ENCODE measurements around the gene PPP3CA.

Gene PPP3CA

GRCh38 chr4:101329592-101329991 is 17.7 kb downstream of the PPP3CA start:
- Histone ChIP-seq H3K27me3 (ENCODE audit: control insufficient read depth, insufficient read depth, low read length) (no peaks in the 10 kb centered on the region), H3K36me3 (ENCODE audit: control insufficient read depth, insufficient read depth, low read length) (no peaks in the 10 kb centered on the region), H3K27ac (ENCODE audit: low read depth, low read length) (no peak overlapping the region), H3K9ac (ENCODE audit: low read length) (no peak overlapping the region), H3K4me3 (ENCODE audit: low read depth, low read length) (no peak overlapping the region), H3K4me1 (ENCODE audit: control insufficient read depth, insufficient read depth, low read length) (peaks cover 51% of the 10 kb centered on the region), H3K9me3 (ENCODE audit: control insufficient read depth, insufficient read depth, low read depth, low read length) (no peaks in the 10 kb centered on the region)

- no peak overlapping the region for H3K4me3 ChIP-seq (ENCODE audit: low read depth, low read length)
- H3K27ac ChIP-seq (ENCODE audit: low read depth, low read length): no peak overlapping the region
- H3K9me3 ChIP-seq (ENCODE audit: control insufficient read depth, insufficient read depth, low read depth, low read length): no peaks in the 10 kb centered on the region
- no peak overlapping the region for H3K9ac ChIP-seq (ENCODE audit: low read length)
- H3K4me1 ChIP-seq (ENCODE audit: control insufficient read depth, insufficient read depth, low read length): peaks cover 58% of the 10 kb centered on the region
- H3K36me3 ChIP-seq (ENCODE audit: control insufficient read depth, insufficient read depth, low read length): no peaks in the 10 kb centered on the region
- H3K27me3 ChIP-seq (ENCODE audit: control insufficient read depth, insufficient read depth, low read length): no peaks in the 10 kb centered on the region
These were observed 19.2 kb downstream of the PPP3CA start for GRCh38 chr4:101328063-101328602.

- no peaks in the 10 kb centered on the region for H3K9me3 ChIP-seq (ENCODE audit: control insufficient read depth, insufficient read depth, low read depth, low read length)
- no peak overlapping the region for H3K9ac ChIP-seq (ENCODE audit: low read length)
- H3K27ac ChIP-seq (ENCODE audit: low read depth, low read length): 0 out of 2 replicates have a peak overlapping the region, but pooled peaks have one; percentile 28
- H3K27me3 ChIP-seq (ENCODE audit: control insufficient read depth, insufficient read depth, low read length): no peaks in the 10 kb centered on the region
- H3K4me3 ChIP-seq (ENCODE audit: low read depth, low read length): no peak overlapping the region
- H3K4me1 ChIP-seq (ENCODE audit: control insufficient read depth, insufficient read depth, low read length): peaks cover 62% of the 10 kb centered on the region
- no peaks in the 10 kb centered on the region for H3K36me3 ChIP-seq (ENCODE audit: control insufficient read depth, insufficient read depth, low read length)
These were observed 20.8 kb downstream of the PPP3CA start for GRCh38 chr4:101326576-101326975.

- Histone ChIP-seq H3K4me3 (ENCODE audit: low read depth, low read length) (no peak overlapping the region), H3K9me3 (ENCODE audit: control insufficient read depth, insufficient read depth, low read depth, low read length) (no peaks in the 10 kb centered on the region), H3K4me1 (ENCODE audit: control insufficient read depth, insufficient read depth, low read length) (peaks cover 44% of the 10 kb centered on the region), H3K9ac (ENCODE audit: low read length) (no peak overlapping the region), H3K36me3 (ENCODE audit: control insufficient read depth, insufficient read depth, low read length) (no peaks in the 10 kb centered on the region), H3K27me3 (ENCODE audit: control insufficient read depth, insufficient read depth, low read length) (no peaks in the 10 kb centered on the region), H3K27ac (ENCODE audit: low read depth, low read length) (no peak overlapping the region)
These were observed 24.6 kb downstream of the PPP3CA start for GRCh38 chr4:101322743-101323142.

- H3K27ac ChIP-seq (ENCODE audit: low read depth, low read length): peak overlapping the region; percentile 27; the same call in 1 of the 2 replicates
These were observed 25.8 kb downstream of the PPP3CA start for GRCh38 chr4:101321481-101322042.

GRCh38 chr4:101315786-101316185 is 31.5 kb downstream of the PPP3CA start:
- H3K9me3 ChIP-seq (ENCODE audit: control insufficient read depth, insufficient read depth, low read depth, low read length): no peaks in the 10 kb centered on the region
- no peaks in the 10 kb centered on the region for H3K36me3 ChIP-seq (ENCODE audit: control insufficient read depth, insufficient read depth, low read length)
- H3K4me3 ChIP-seq (ENCODE audit: low read depth, low read length): no peak overlapping the region
- H3K27ac ChIP-seq (ENCODE audit: low read depth, low read length): no peak overlapping the region
- H3K9ac ChIP-seq (ENCODE audit: low read length): no peak overlapping the region
- H3K27me3 ChIP-seq (ENCODE audit: control insufficient read depth, insufficient read depth, low read length): no peaks in the 10 kb centered on the region
- no peaks in the 10 kb centered on the region for H3K4me1 ChIP-seq (ENCODE audit: control insufficient read depth, insufficient read depth, low read length)

More at GRCh38 chr4:101321481-101322042, 25.8 kb downstream of the PPP3CA start:
- Histone ChIP-seq H3K9me3 (ENCODE audit: control insufficient read depth, insufficient read depth, low read depth, low read length) (no peaks in the 10 kb centered on the region), H3K4me1 (ENCODE audit: control insufficient read depth, insufficient read depth, low read length) (peaks cover 33% of the 10 kb centered on the region), H3K36me3 (ENCODE audit: control insufficient read depth, insufficient read depth, low read length) (no peaks in the 10 kb centered on the region), H3K4me3 (ENCODE audit: low read depth, low read length) (no peak overlapping the region), H3K9ac (ENCODE audit: low read length) (no peak overlapping the region), H3K27me3 (ENCODE audit: control insufficient read depth, insufficient read depth, low read length) (no peaks in the 10 kb centered on the region)

GRCh38 chr4:101315041-101315440 is 32.3 kb downstream of the PPP3CA start:
- Histone ChIP-seq H3K9ac (ENCODE audit: low read length) (no peak overlapping the region), H3K27me3 (ENCODE audit: control insufficient read depth, insufficient read depth, low read length) (no peaks in the 10 kb centered on the region), H3K36me3 (ENCODE audit: control insufficient read depth, insufficient read depth, low read length) (no peaks in the 10 kb centered on the region), H3K4me3 (ENCODE audit: low read depth, low read length) (no peak overlapping the region), H3K4me1 (ENCODE audit: control insufficient read depth, insufficient read depth, low read length) (no peaks in the 10 kb centered on the region), H3K27ac (ENCODE audit: low read depth, low read length) (no peak overlapping the region), H3K9me3 (ENCODE audit: control insufficient read depth, insufficient read depth, low read depth, low read length) (no peaks in the 10 kb centered on the region)

GRCh38 chr4:101309925-101310324 is 37.4 kb downstream of the PPP3CA start:
- H3K9ac ChIP-seq (ENCODE audit: low read length): no peak overlapping the region
- H3K36me3 ChIP-seq (ENCODE audit: control insufficient read depth, insufficient read depth, low read length): no peaks in the 10 kb centered on the region
- H3K4me1 ChIP-seq (ENCODE audit: control insufficient read depth, insufficient read depth, low read length): peaks cover 25% of the 10 kb centered on the region
- no peak overlapping the region for H3K27ac ChIP-seq (ENCODE audit: low read depth, low read length)
- no peaks in the 10 kb centered on the region for H3K27me3 ChIP-seq (ENCODE audit: control insufficient read depth, insufficient read depth, low read length)
- no peak overlapping the region for H3K4me3 ChIP-seq (ENCODE audit: low read depth, low read length)
- no peaks in the 10 kb centered on the region for H3K9me3 ChIP-seq (ENCODE audit: control insufficient read depth, insufficient read depth, low read depth, low read length)

- H3K4me1 ChIP-seq (ENCODE audit: control insufficient read depth, insufficient read depth, low read length): peaks cover 29% of the 10 kb centered on the region
- H3K36me3 ChIP-seq (ENCODE audit: control insufficient read depth, insufficient read depth, low read length): no peaks in the 10 kb centered on the region
- no peaks in the 10 kb centered on the region for H3K9me3 ChIP-seq (ENCODE audit: control insufficient read depth, insufficient read depth, low read depth, low read length)
- H3K27me3 ChIP-seq (ENCODE audit: control insufficient read depth, insufficient read depth, low read length): no peaks in the 10 kb centered on the region
- H3K4me3 ChIP-seq (ENCODE audit: low read depth, low read length): no peak overlapping the region
- no peak overlapping the region for H3K27ac ChIP-seq (ENCODE audit: low read depth, low read length)
- no peak overlapping the region for H3K9ac ChIP-seq (ENCODE audit: low read length)
These were observed 39.4 kb downstream of the PPP3CA start for GRCh38 chr4:101307899-101308298.

- Histone ChIP-seq H3K4me1 (ENCODE audit: control insufficient read depth, insufficient read depth, low read length) (peaks cover 29% of the 10 kb centered on the region), H3K27me3 (ENCODE audit: control insufficient read depth, insufficient read depth, low read length) (no peaks in the 10 kb centered on the region), H3K9ac (ENCODE audit: low read length) (no peak overlapping the region), H3K9me3 (ENCODE audit: control insufficient read depth, insufficient read depth, low read depth, low read length) (no peaks in the 10 kb centered on the region), H3K27ac (ENCODE audit: low read depth, low read length) (no peak overlapping the region), H3K36me3 (ENCODE audit: control insufficient read depth, insufficient read depth, low read length) (no peaks in the 10 kb centered on the region), H3K4me3 (ENCODE audit: low read depth, low read length) (no peak overlapping the region)
These were observed 40.3 kb downstream of the PPP3CA start for GRCh38 chr4:101306764-101307615.

- Histone ChIP-seq H3K9me3 (ENCODE audit: control insufficient read depth, insufficient read depth, low read depth, low read length) (no peaks in the 10 kb centered on the region), H3K4me3 (ENCODE audit: low read depth, low read length) (no peak overlapping the region), H3K36me3 (ENCODE audit: control insufficient read depth, insufficient read depth, low read length) (no peaks in the 10 kb centered on the region), H3K9ac (ENCODE audit: low read length) (no peak overlapping the region), H3K4me1 (ENCODE audit: control insufficient read depth, insufficient read depth, low read length) (peaks cover 29% of the 10 kb centered on the region), H3K27ac (ENCODE audit: low read depth, low read length) (no peak overlapping the region), H3K27me3 (ENCODE audit: control insufficient read depth, insufficient read depth, low read length) (no peaks in the 10 kb centered on the region)
These were observed 41.1 kb downstream of the PPP3CA start for GRCh38 chr4:101306225-101306624.
